Pancreas (tissue), 10 donors: Measurements from ENCODE around the gene EEF1G. TPM values are rescaled to one million over a fixed set of nuclear protein-coding genes. Genes with fewer than 3 reads are reported as not detected.

Experiments used
- ATAC-seq, 4 donors: fragments of 200-7000 bp; cut with Tn5 transposase; one replicate each; pipeline versions ENCODE4 v1.8.0 to v1.9.1; 2020; ENCODE audit warnings: mild to moderate bottlenecking in 4 of 4, moderate library complexity in 4 of 4
- DNase-seq, 6 donors: peaks; one replicate each; pipeline ENCODE4 v3.0.0-alpha.2; 2020
- FAIRE-seq: peaks from 2 replicates; lab custom pipeline; 2012; peaks lifted over from hg19 to GRCh38; lab: Jason Lieb, UNC
- H3K27ac ChIP-seq, 4 donors: fragments of 200-600 bp; sonication (generic); 1 replicate in 3 of 4; 2 replicates in 1 of 4; pipeline versions ENCODE4 v1.5.0 to v1.8.0; 2020
- H3K27me3 ChIP-seq, 4 donors: fragments of 200-600 bp; one replicate each; pipeline ENCODE4 v1.8.0; 2021
- H3K36me3 ChIP-seq, 3 donors: fragments of 200-600 bp; sonication (generic) in 1 of 3; one replicate each; pipeline versions ENCODE4 v1.5.0 to v1.8.0; 2020 to 2021
- H3K4me1 ChIP-seq, 3 donors: fragments of 200-600 bp; one replicate each; pipeline ENCODE4 v1.8.0; 2021
- H3K4me3 ChIP-seq, 4 donors: fragments of 200-600 bp; sonication (generic) in 2 of 4; one replicate each; pipeline versions ENCODE4 v1.5.0 to v1.8.0; 2020 to 2021
- H3K9me3 ChIP-seq, 4 donors: fragments of 200-600 bp; one replicate each; pipeline ENCODE4 v1.8.0; 2021
- WGBS, 2 donors: extraction: QIAGEN DNeasy Blood & Tissue Kit; methylation state at CpG; one replicate each; pipeline ENCODE4 v1.1.7; 2013; 5-methylcytosine and 5-hydroxymethylcytosine counted together
- intact Hi-C, 3 donors: fragments of 100-400 bp; cut with DNase I; formaldehyde crosslinking; loops; one replicate each; pipeline versions ENCODE4 v1.11.1 to v1.14.2; 2022
- polyA plus RNA-seq, 2 donors: library from polyadenylated mRNA; stranded (reverse); fragments of 200-250 nt; gene quantifications; one replicate each; pipeline ENCODE4 v1.2.3, GENCODE V29; 2013
- total RNA-seq, 6 donors: library from RNA; stranded (reverse); fragmentation: NEBNext Ultra II Directional in 4 of 6; extraction: Animal tissue kit (Norgen Biotek cat#: 25700) in 4 of 6; gene quantifications; one replicate each; pipeline versions ENCODE4 v1.2.1 to v1.2.4, GENCODE V29; 2021 to 2023
- TF ChIP-seq, protein P1 (sequence below), 4 donors: fragments of 200-600 bp; sonication (generic) in 3 of 4; IDR thresholded peaks; one replicate each; pipeline versions ENCODE4 v1.5.0 to v1.8.0; 2021; ENCODE audit warnings: antibody characterized with exemption in 4 of 4
- donor health status: healthy with polysubstance abuse.
- donor health status: DM: no; HTN: no; CAD: no; lungs with moderate emphysema.
- donor health status: DM: no; HTN: no; CAD: no.
- donor health status: control.
- donor health status: control.
- donor health status: Bipolar disorder and iron deficiency.
- donor health status: DM: yes; HTN: yes; CAD: no.
- donor health status: DM: no; HTN: no; CAD: no.
- donor health status: DM: no; HTN: no; CAD: no.
- donor health status: DM: yes; HTN: yes; CAD: no.

The EEF1G gene
- total and polyA plus RNA-seq, 8 donors = 630 to 1,171 (median 915) TPM

DNA sequence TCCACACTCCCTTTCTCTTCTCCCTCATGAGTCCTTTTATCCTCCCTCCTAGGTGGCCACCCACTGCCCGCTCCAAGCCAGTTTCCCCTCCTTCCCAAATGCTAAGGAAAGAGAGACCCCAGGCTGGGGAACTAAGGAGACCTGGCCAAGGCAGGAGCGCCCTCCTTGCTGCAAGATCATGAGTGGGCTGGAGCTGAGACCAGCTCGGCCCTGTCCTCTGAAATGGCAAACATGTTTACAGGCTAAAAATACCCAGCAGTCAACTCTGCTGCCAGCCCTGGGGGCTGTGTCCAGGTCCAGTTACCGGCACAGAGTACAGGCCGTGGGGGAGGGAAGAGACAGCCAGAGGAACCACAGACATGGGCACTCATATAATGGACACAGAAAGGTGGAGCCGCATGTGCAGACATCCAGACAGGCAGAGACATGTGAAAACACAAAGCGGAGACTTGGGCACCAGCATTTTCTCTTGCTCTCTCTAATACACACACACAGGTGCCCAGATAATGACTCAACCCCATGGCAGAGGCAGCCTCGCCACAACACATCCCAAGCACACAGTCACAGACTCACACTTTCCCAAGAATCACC is 25.9 kb downstream of the EEF1G start:
- no peaks in the 10 kb centered on the region for H3K9me3 ChIP-seq
- peaks cover 37 to 57% (median 47%) of the 10 kb centered on the region in 3 donors for H3K4me1 ChIP-seq
- ATAC-seq (peak in 3 of 4 donors; percentile 6 to 16 (median 14)), DNase-seq (peak in 2 of 6 donors; percentile 40 to 61), FAIRE-seq (no peak)
- H3K27ac ChIP-seq = peak overlapping the region in 2 of 4 donors; percentile 77 to 93
- 37 to 40% methylated on average over 8 of the region's 8 CpGs for WGBS, 2 donors
- intact Hi-C loops = loop anchor here in 1 of 3 donors (5.0 kb wide), 1 partner anchor 125 kb away; no protein-coding TSS in a partner anchor
- peak overlapping the region in 2 of 4 donors; percentile 84 to 88 for H3K4me3 ChIP-seq
- TF ChIP-seq, protein P1, sequence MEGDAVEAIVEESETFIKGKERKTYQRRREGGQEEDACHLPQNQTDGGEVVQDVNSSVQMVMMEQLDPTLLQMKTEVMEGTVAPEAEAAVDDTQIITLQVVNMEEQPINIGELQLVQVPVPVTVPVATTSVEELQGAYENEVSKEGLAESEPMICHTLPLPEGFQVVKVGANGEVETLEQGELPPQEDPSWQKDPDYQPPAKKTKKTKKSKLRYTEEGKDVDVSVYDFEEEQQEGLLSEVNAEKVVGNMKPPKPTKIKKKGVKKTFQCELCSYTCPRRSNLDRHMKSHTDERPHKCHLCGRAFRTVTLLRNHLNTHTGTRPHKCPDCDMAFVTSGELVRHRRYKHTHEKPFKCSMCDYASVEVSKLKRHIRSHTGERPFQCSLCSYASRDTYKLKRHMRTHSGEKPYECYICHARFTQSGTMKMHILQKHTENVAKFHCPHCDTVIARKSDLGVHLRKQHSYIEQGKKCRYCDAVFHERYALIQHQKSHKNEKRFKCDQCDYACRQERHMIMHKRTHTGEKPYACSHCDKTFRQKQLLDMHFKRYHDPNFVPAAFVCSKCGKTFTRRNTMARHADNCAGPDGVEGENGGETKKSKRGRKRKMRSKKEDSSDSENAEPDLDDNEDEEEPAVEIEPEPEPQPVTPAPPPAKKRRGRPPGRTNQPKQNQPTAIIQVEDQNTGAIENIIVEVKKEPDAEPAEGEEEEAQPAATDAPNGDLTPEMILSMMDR (IDR thresholded peaks at IDR 0.05) = no peak
- no peaks in the 10 kb centered on the region for H3K27me3 ChIP-seq
- no peaks in the 10 kb centered on the region for H3K36me3 ChIP-seq

DNA sequence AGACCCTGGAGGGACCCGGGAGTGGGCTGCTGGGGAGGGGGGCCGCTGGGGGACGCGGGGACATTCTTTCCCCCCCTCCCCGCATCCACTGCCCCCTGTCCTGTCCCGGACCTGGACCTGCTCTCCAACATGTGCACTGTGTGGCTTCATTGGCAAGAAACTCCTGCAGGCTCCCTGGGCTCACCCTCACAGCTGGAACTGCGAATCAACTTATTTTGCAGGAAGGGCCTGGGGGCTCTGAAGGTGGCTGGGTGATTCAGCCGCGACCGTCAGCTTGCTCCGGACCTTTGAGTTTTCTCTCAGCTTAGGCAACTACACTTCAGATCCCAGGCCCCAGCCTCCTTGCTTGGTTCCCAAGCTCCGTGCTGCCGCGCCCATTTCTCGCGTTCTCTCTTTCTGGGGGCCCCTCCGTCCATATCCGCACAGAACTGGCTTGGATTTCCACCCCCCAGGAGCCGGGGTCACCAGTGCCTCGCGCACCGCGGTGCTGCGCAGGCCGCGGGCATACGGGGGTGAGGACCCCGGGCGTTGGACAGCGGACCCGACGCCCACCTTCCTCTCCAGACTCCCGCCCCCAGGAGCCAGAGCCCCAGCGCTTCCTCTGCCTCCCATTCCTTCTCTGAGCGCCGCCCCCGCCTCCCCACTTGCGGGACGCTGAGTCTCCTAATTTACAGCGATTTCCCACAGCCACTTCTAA is 26.6 kb downstream of the EEF1G start:
- 31 to 32% methylated on average over 38 to 40 of the region's 40 CpGs for WGBS, 2 donors
- Histone ChIP-seq H3K27ac (peak overlapping the region; percentile 77 to 93 (median 87)), H3K9me3 (no peaks in the 10 kb centered on the region), H3K36me3 (no peaks in the 10 kb centered on the region), H3K4me3 (peak overlapping the region; percentile 43 to 97 (median 86)), H3K27me3 (no peaks in the 10 kb centered on the region), H3K4me1 (peaks cover 30 to 54% (median 43%) of the 10 kb centered on the region in 3 donors)
- TF ChIP-seq, protein P1 (IDR thresholded peaks at IDR 0.05) = no peak
- ATAC-seq (peak; percentile 0 to 5 (median 2)), DNase-seq (peak in 2 of 6 donors; percentile 32 to 47), FAIRE-seq (no peak)
- intact Hi-C loops = loop anchor here in 1 of 3 donors (5.0 kb wide), 1 partner anchor 125 kb away; no protein-coding TSS in a partner anchor

DNA sequence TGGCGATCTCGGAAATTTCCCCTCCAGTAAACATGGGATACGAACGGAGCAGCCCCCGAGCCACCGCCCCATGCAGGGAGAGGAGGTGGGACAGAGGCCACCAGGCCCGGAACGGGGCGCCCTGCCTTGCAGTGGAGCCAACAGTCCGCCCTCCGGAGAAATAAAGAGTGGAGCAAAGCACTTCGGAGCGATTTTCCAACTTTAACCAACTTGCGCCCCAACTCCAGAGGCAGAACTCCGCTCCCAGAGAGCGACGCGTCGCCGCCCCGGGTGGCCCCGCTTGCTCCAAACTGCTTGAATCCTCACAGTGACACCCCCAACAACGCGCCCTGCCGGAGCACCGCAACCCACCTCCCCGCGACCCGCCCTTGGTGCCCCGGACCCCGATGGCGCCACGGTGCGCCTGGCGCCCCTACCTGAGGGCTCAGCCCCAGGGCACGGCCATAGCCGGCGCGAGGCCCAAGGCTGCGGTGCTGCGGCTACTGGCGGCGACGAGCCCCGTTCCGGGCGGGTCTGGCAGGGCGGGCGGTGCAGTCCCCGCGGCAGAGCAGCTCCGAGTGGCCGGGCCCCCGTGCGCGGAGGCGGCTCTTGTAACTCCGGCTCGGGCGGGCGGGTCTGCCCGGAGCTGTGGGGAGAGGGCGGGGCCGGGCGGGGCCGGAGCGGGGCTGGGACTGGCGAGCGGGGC is 27.3 kb downstream of the EEF1G start, which contains the start of gene AHNAK:
Gene AHNAK, minus strand, starts transcription at position 563 of the 685 bp plus-strand sequence. CDS start 10,708 bp downstream, outside the sequence.
- Histone ChIP-seq H3K4me3 (peak within 1 kb of the TSS; percentile 43 to 97 (median 86)), H3K27me3 (no peaks in the 10 kb centered on the region), H3K27ac (peak within 1 kb of the TSS; percentile 77 to 93 (median 87)), H3K4me1 (peaks cover 29 to 51% (median 36%) of the 10 kb centered on the region in 3 donors), H3K9me3 (no peaks in the 10 kb centered on the region), H3K36me3 (no peaks in the 10 kb centered on the region)
- TF ChIP-seq, protein P1 (IDR thresholded peaks at IDR 0.05) = no peak
- ATAC-seq (peak; percentile 59 to 69 (median 63)), DNase-seq (peak; percentile 69 to 91 (median 81)), FAIRE-seq (no peak)
- intact Hi-C loops = loop anchor here in 1 of 3 donors (5.0 kb wide), 1 partner anchor 124 kb away; no protein-coding TSS in a partner anchor
- WGBS, 2 donors = 0 to 1% methylated on average over 60 to 69 of the region's 69 CpGs

DNA sequence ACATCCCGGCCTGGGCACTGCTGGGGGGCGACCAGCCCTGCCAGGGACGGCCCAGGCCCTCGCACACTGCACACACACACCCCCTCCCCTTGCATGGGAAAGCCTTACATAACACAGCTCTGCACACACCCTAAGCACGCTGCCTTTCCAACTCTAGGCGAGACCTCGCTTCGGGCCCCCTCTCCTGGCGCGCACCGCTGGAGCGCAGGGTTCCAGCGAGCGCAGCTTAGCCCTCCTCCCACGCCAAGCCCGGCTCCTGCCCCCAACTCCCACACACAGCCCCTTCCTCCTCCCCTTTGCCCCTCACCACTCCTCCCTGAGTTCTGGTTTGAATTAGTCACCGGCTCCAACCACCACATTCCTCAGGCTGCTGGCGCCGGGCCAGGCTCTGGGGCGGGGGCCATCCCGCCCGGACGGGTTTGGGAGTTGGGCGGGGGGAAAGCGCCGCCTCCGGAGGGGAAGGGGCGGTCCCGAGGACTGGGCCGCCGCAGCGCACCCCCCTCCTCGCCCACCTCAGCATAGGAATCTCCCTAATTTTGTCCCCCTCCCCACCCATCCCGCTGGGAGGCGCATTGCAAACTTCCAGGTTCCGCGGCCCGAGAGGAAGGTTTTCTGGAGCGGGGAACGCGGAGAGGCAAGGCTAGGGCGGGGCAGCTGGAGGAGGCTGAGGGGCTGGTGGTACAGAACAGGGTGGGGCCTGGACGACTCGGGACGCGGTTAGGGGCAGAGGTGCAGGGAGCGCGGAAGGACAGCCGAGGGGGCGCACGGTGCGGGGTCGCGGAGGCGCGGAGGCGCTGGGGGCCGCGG is 28.1 kb downstream of the EEF1G start:
- DNase-seq (peak; percentile 80 to 93 (median 91)), FAIRE-seq (no peak), ATAC-seq (peak; percentile 52 to 61 (median 56))
- TF ChIP-seq, protein P1 (IDR thresholded peaks at IDR 0.05) = no peak
- Histone ChIP-seq H3K4me3 (peak overlapping the region; percentile 43 to 97 (median 86)), H3K4me1 (peaks cover 29 to 50% (median 35%) of the 10 kb centered on the region in 3 donors), H3K27ac (peak overlapping the region; percentile 77 to 93 (median 87)), H3K27me3 (no peaks in the 10 kb centered on the region), H3K9me3 (no peaks in the 10 kb centered on the region), H3K36me3 (no peaks in the 10 kb centered on the region)
- intact Hi-C loops = loop anchor here in 1 of 3 donors (5.0 kb wide), 1 partner anchor 123 kb away; no protein-coding TSS in a partner anchor
- 0 to 1% methylated on average over 57 to 59 of the region's 59 CpGs for WGBS, 2 donors
